Endothelial cell of umbilical vein (primary cell): Measurements from ENCODE around the gene LEP. TPM values are rescaled to one million over a fixed set of nuclear protein-coding genes. Genes with fewer than 3 reads are reported as not detected.

Source experiments
- BruUV-seq: library from RNA; stranded (reverse); fragments of 400-500 nt; replicated peaks from 2 replicates; lab custom pipeline; 2021; lab: Mats Ljungman, UMichigan
- CTCF ChIA-PET: fragments of 300-600, 350-600 bp; sonication (Branson Sonifier 250); formaldehyde crosslinking; loops from one replicate; lab custom pipeline; 2021; ENCODE audit warnings: antibody characterized with exemption, inconsistent platforms; lab: Charles Lee
- POLR2A ChIA-PET: fragments of 300-600, 350-600 bp; sonication (Branson Sonifier 250); formaldehyde crosslinking; loops from one replicate; lab custom pipeline; 2021; ENCODE audit warnings: antibody characterized with exemption, inconsistent platforms; lab: Charles Lee
- DNase-seq: peaks from one replicate; pipeline ENCODE4 v3.0.0-alpha.2; 2011; ENCODE audit warnings: low read depth, low spot score
- FAIRE-seq: peaks from 2 replicates; lab custom pipeline; 2011; peaks lifted over from hg19 to GRCh38; lab: Jason Lieb, UNC
- H2AFZ ChIP-seq: 2 replicates; pipeline ENCODE4 v1.6.0; 2012; ENCODE audit warnings: low read depth, low read length, control low read depth, inconsistent platforms
- H3K27ac ChIP-seq: 2 replicates; pipeline ENCODE4 v1.5.1; 2011; ENCODE audit warnings: low read depth, mild to moderate bottlenecking, control low read depth, low read length, moderate library complexity; ENCODE audit not compliant: insufficient read depth
- H3K27me3 ChIP-seq, 2 experiments: 2 replicates each; pipeline versions ENCODE4 v1.6.0 to v1.6.1; 2011; ENCODE audit warnings: low read length in 2 of 2, mixed read lengths in 1 of 2; ENCODE audit not compliant: control insufficient read depth in 2 of 2, insufficient read depth in 2 of 2
- H3K36me3 ChIP-seq, 2 experiments: 2 replicates in 1 of 2; 3 replicates in 1 of 2; pipeline ENCODE4 v1.5.1; 2011; ENCODE audit warnings: low read length in 2 of 2, mild to moderate bottlenecking in 1 of 2, moderate library complexity in 1 of 2; ENCODE audit not compliant: control insufficient read depth in 2 of 2, insufficient read depth in 2 of 2; ENCODE audit errors: extremely low read depth in 1 of 2
- H3K4me1 ChIP-seq: 3 replicates; pipeline ENCODE4 v1.5.1; 2011; ENCODE audit warnings: mild to moderate bottlenecking, low read length; ENCODE audit not compliant: control insufficient read depth, insufficient read depth; ENCODE audit errors: extremely low read depth
- H3K4me2 ChIP-seq: 2 replicates; pipeline ENCODE4 v1.6.1; 2011; ENCODE audit warnings: low read length, control low read depth, mixed read lengths; ENCODE audit not compliant: insufficient read depth
- H3K4me3 ChIP-seq, 3 experiments: fragments of 200-600 bp in 1 of 3; sonication (generic), shearing (Covaris generic) in 1 of 3; replicated peaks in 1 of 3; 2 replicates each; pipeline ENCODE4 v1.5.1; 2011 to 2016; ENCODE audit warnings: control low read depth in 3 of 3, low read length in 3 of 3, mild to moderate bottlenecking in 2 of 3, inconsistent platforms in 1 of 3, low read depth in 1 of 3, moderate library complexity in 1 of 3; ENCODE audit not compliant: insufficient read depth in 1 of 3
- H3K79me2 ChIP-seq: 2 replicates; pipeline ENCODE4 v1.6.0; 2012; ENCODE audit warnings: low read length, inconsistent platforms; ENCODE audit not compliant: control insufficient read depth, insufficient read depth
- H3K9ac ChIP-seq: replicated peaks from 2 replicates; pipeline ENCODE3; 2011; ENCODE audit warnings: low read length, control low read depth; ENCODE audit not compliant: insufficient read depth; ENCODE audit errors: extremely low read depth
- H3K9me1 ChIP-seq: replicated peaks from 3 replicates; pipeline ENCODE4 v1.6.0; 2011; ENCODE audit warnings: mild to moderate bottlenecking, low read length; ENCODE audit not compliant: control insufficient read depth, insufficient read depth; ENCODE audit errors: extremely low read depth
- H3K9me3 ChIP-seq: replicated peaks from 2 replicates; pipeline ENCODE4 v1.5.1; 2012; ENCODE audit warnings: low read length, inconsistent platforms; ENCODE audit not compliant: control insufficient read depth, insufficient read depth
- H4K20me1 ChIP-seq: replicated peaks from 2 replicates; pipeline ENCODE3; 2011; ENCODE audit warnings: mild to moderate bottlenecking, low read length; ENCODE audit not compliant: control insufficient read depth, insufficient read depth; ENCODE audit errors: extremely low read depth
- CTCF ChIP-seq, 2 donors: IDR thresholded peaks; 1 replicate in 1 of 2; 2 replicates in 1 of 2; pipeline ENCODE4 v1.5.1; 2011; ENCODE audit warnings: low read length in 2 of 2, mild to moderate bottlenecking in 2 of 2, moderate library complexity in 2 of 2, control low read depth in 1 of 2, inconsistent platforms in 1 of 2, low read depth in 1 of 2; ENCODE audit not compliant: insufficient read depth in 1 of 2; ENCODE audit errors: extremely low read depth in 1 of 2
- EZH2 ChIP-seq: IDR thresholded peaks from 2 replicates; pipeline ENCODE4 v1.6.1; 2012; ENCODE audit warnings: borderline replicate concordance, low read depth, mild to moderate bottlenecking, moderate library complexity, low read length, inconsistent platforms; ENCODE audit not compliant: severe bottlenecking
- FOS ChIP-seq: IDR thresholded peaks from 2 replicates; pipeline ENCODE4 v1.6.1; 2011; ENCODE audit warnings: mild to moderate bottlenecking, low read length, moderate library complexity, borderline replicate concordance; ENCODE audit not compliant: insufficient read depth
- GATA2 ChIP-seq: IDR thresholded peaks from 2 replicates; pipeline ENCODE4 v1.7.0; 2011; ENCODE audit warnings: low read depth, mild to moderate bottlenecking, moderate library complexity, mixed read lengths, low read length; ENCODE audit not compliant: insufficient read length, insufficient read depth
- JUN ChIP-seq: IDR thresholded peaks from 2 replicates; pipeline ENCODE4 v1.6.1; 2011; ENCODE audit warnings: borderline replicate concordance, low read depth; ENCODE audit not compliant: insufficient read length, insufficient read depth
- MAX ChIP-seq: IDR thresholded peaks from 2 replicates; pipeline ENCODE4 v1.6.1; 2011; ENCODE audit not compliant: insufficient read depth, insufficient read length
- MYC ChIP-seq: IDR thresholded peaks from one replicate; pipeline ENCODE4 v1.6.1; 2011; ENCODE audit warnings: mild to moderate bottlenecking, low read depth, low read length
- POLR2A ChIP-seq: IDR thresholded peaks from 2 replicates; pipeline ENCODE4 v1.6.1; 2012; ENCODE audit warnings: low read depth, mild to moderate bottlenecking, control low read depth, low read length
- POLR2AphosphoS5 ChIP-seq: IDR thresholded peaks from 2 replicates; pipeline ENCODE4 v1.6.1; 2012; ENCODE audit warnings: low read depth, mild to moderate bottlenecking, control low read depth, low read length, moderate library complexity; ENCODE audit not compliant: insufficient read depth
- dilution Hi-C: fragments of 300-500 bp; cut with MboI; formaldehyde crosslinking; loops from one replicate; pipeline ENCODE4 v1.15.0; 2019; ENCODE audit warnings: low sequenced_read_pairs; ENCODE audit not compliant: extremely low pct_ligation_motif_present
- intact Hi-C: fragments of 100-400 bp; cut with micrococcal nuclease; formaldehyde crosslinking; loops from one replicate; pipeline ENCODE4 v1.10.0; 2022
- polyA plus RNA-seq, 4 experiments: library from polyadenylated mRNA; depleted of rRNA in 3 of 4; stranded (reverse) in 3 of 4; unstranded in 1 of 4; fragments of >200 nt; gene quantifications; 2 replicates each; pipeline versions ENCODE4 v1.2.1 to v1.2.3, GENCODE V29; 2011 to 2012; ENCODE audit warnings: missing spikeins in 1 of 4
- total RNA-seq: library from RNA; stranded (reverse); gene quantifications from 2 replicates; pipeline ENCODE4 v1.2.3, GENCODE V29; 2021

Gene LEP
- total and polyA plus RNA-seq, 2 donors (not counting 3 experiments of a cell fraction or from before 2014, with no cell fraction given), result not detected

- no peaks in the 10 kb centered on the region for H3K79me2 ChIP-seq
- no peaks in the 10 kb centered on the region for H3K9me1 ChIP-seq
- no peaks in the 10 kb centered on the region for H3K9me3 ChIP-seq
- H3K9ac ChIP-seq, result no peak overlapping the region
- H3K36me3 ChIP-seq, result no peaks in the 10 kb centered on the region
- intact Hi-C loops (no loop called here), dilution Hi-C loops (no loop called here)
- POLR2A ChIA-PET, result no interaction called here
- H3K4me2 ChIP-seq, result no peak overlapping the region
- H4K20me1 ChIP-seq, result no peaks in the 10 kb centered on the region
- CTCF ChIA-PET, result no interaction called here
- H3K27ac ChIP-seq, result no peak overlapping the region
- FAIRE-seq (no peak), DNase-seq (no peak)
- BruUV-seq, result no TSS peak
- peaks cover 0 to 10% of the 10 kb centered on the region in 2 experiments for H3K27me3 ChIP-seq
- H2AFZ ChIP-seq, result no peak overlapping the region
- no peaks in the 10 kb centered on the region for H3K4me1 ChIP-seq
- H3K4me3 ChIP-seq, result no peak overlapping the region
- TF ChIP-seq POLR2AphosphoS5 (no peak), POLR2A (no peak), EZH2 (no peak), MYC (no peak), MAX (no peak), FOS (no peak), GATA2 (no peak), CTCF (IDR thresholded peaks at IDR 0.05; ENCODE audit: extremely low read depth in 1 of 2, insufficient read depth in 1 of 2, low read depth in 1 of 2, low read length in 2 of 2) (no peak), JUN (no peak)
Observed at GRCh38 chr7:128251337-128251736, 10.3 kb downstream of the LEP start.
